GM21825 (cell line): ENCODE results near the gene IGFBPL1.

Experiments
- ATAC-seq: cut with Tn5 transposase; IDR thresholded peaks from one replicate; pipeline ENCODE4 v1.9.1; 2021; ENCODE audit warnings: mild to moderate bottlenecking, moderate library complexity; ENCODE audit not compliant: unreplicated experiment

IGFBPL1 gene

GRCh38 chr9:38358390-38359296 lies 65.6 kb downstream of the IGFBPL1 start:
- no peak for ATAC-seq

DNA sequence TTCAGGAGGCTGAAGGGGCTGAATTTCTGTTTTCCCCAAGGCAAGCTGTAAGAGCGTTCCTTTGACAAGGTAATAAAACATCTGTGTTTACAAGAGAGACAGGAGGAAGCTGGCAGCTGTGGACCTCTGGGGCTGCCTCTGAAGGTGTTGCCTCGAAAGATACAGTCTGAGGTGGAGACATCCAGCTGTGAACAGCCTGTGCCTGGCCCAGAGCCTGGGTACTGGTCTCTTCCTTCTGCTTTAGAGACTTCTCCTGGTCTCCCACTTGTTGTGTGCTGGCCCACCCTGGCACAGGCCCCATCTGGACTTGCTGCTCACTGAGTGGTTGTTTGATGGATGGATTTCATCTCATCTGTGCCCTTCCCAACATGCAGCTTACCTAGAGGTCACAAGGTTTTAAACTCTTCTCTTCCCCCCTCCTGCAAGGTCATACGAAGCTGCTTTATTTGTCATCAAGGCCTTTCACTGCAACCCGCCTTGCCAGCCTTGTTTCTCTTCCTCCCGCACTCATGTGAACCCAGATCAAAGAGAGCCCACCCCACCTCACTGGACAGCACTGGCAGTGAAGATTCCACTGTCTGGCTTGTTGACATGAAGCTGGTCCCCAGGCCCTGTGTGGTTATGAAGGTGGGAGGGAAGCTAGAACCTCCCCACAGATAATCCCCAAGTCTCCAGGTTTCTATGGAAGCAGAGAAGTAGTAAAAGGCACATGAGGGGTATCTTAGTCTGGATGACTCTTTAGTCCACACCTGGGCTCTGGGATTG lies 66.7 kb downstream of the IGFBPL1 start:
- ATAC-seq = no peak

DNA sequence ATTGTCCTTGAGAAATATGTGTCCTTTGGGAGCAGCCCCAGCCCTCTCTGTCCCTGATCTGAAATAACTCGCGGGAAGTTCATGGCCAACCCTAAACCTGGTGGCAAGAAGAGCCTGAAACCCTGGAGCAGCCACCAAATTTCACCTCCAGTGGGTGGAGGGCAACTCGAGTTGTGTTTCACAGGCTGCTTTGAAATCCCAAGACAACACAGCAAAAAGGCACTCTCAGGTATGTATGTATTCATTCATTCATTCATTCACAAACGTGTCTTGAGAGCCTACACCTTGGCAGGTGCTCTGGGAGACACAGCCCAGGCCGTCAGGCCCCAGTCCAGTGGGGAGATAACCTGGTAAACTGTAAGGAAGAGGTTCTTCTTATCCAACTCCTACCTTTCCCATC lies 67.4 kb downstream of the IGFBPL1 start:
- ATAC-seq = no peak
